ENCODE results near the gene KCNH3.

- TF ChIP-seq KDM1A (IDR thresholded peaks at IDR 0.05; ENCODE audit: borderline replicate concordance, low read length) (no peak), ZNF274 (IDR thresholded peaks at IDR 0.05; ENCODE audit: borderline replicate concordance, extremely low read depth, low read length) (no peak), CEBPB (IDR thresholded peaks at IDR 0.05; ENCODE audit: low read depth, low read length) (no peak), JUND (IDR thresholded peaks at IDR 0.05; ENCODE audit: low read length) (no peak), EP300 (IDR thresholded peaks at IDR 0.05; ENCODE audit: borderline replicate concordance in 1 of 2, low read depth in 2 of 2, low read length in 2 of 2) (no peak), ATF3 (IDR thresholded peaks at IDR 0.05; ENCODE audit: insufficient read depth, low read depth, low read length) (no peak), TBP (IDR thresholded peaks at IDR 0.05; ENCODE audit: low read depth, low read length) (no peak), HDAC2 (IDR thresholded peaks at IDR 0.05; ENCODE audit: borderline replicate concordance in 1 of 2, low read depth in 2 of 2, low read length in 2 of 2) (no peak), USF2 (IDR thresholded peaks at IDR 0.05; ENCODE audit: low read length) (no peak)
Observed at GRCh38 chr12:49585477-49586459, 46.9 kb downstream of the KCNH3 start.

All from H1 (cell line).